Effector CD8-positive, alpha-beta T cell (primary cell): ENCODE measurements around the gene GNA15.
"Not testable (repeated sequence)": the region's sequence is repeated elsewhere in the genome, so short reads cannot be mapped to it uniquely, and the experiment has no call there.

Experiments used
- DNase-seq: peaks from one replicate; lab custom pipeline; 2025; lab: John Stamatoyannopoulos, UW

The GNA15 gene

GRCh38 chr19:3149526-3150505, 14.0 kb downstream of the GNA15 start:
- DNase-seq, result no peak

- no peak for DNase-seq
Measured at GRCh38 chr19:3150739-3151329, 15.0 kb downstream of the GNA15 start.

GRCh38 chr19:3151563-3152418, 16.0 kb downstream of the GNA15 start:
- DNase-seq, result no peak

- no peak for DNase-seq
Measured at GRCh38 chr19:3152419-3152780, 16.6 kb downstream of the GNA15 start.

- no peak for DNase-seq
Measured at GRCh38 chr19:3153286-3154230, 17.7 kb downstream of the GNA15 start.

GRCh38 chr19:3154447-3154846, 18.6 kb downstream of the GNA15 start:
- not testable (repeated sequence) for DNase-seq

- DNase-seq, result peak; percentile 60
Measured at GRCh38 chr19:3154957-3155736, 19.3 kb downstream of the GNA15 start.

GRCh38 chr19:3157096-3157845, 21.4 kb downstream of the GNA15 start:
- no peak for DNase-seq

GRCh38 chr19:3159565-3159964, 23.7 kb downstream of the GNA15 start:
- no peak for DNase-seq

GRCh38 chr19:3160219-3160618, 24.4 kb downstream of the GNA15 start:
- no peak for DNase-seq

- no peak for DNase-seq
Measured at GRCh38 chr19:3161453-3161852, 25.6 kb downstream of the GNA15 start.

GRCh38 chr19:3162418-3163229, 26.8 kb downstream of the GNA15 start:
- DNase-seq, result no peak

- DNase-seq, result peak; percentile 58
Measured at GRCh38 chr19:3163230-3163886, 27.5 kb downstream of the GNA15 start.

GRCh38 chr19:3163943-3164342, 28.1 kb downstream of the GNA15 start:
- no peak for DNase-seq

GRCh38 chr19:3167533-3168272, 31.9 kb downstream of the GNA15 start:
- DNase-seq, result no peak

- no peak for DNase-seq
Measured at GRCh38 chr19:3171894-3172672, 36.2 kb downstream of the GNA15 start.

- not testable (repeated sequence) for DNase-seq
Measured at GRCh38 chr19:3172673-3173000, 36.8 kb downstream of the GNA15 start.
